DMS 273 (cell line): ENCODE data around the gene MAP3K2.

ENCODE experiments used
- DNase-seq: peaks from one replicate; lab custom pipeline; 2025; ENCODE audit not compliant: unreplicated experiment; lab: John Stamatoyannopoulos, UW

The MAP3K2 gene

DNA sequence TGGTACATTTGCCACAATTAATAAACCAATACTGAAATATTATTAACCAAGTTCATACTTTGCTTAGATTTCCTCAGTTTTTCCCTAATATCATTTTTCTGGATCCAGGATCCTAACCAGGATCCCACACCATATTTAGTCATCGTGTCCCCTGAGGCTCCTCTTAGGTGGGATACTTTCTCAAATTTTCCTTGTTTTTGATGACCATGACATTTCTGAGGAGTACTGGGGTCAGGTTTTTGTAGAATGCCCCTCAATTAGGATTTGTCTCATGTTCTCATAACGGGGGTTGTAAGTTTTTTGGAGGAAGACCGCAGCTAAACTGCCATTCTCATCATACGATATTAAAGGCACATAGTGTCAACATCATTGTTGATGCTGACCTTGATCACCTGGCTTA lies 78.3 kb downstream of the MAP3K2 start:
- DNase-seq = no peak

DNA sequence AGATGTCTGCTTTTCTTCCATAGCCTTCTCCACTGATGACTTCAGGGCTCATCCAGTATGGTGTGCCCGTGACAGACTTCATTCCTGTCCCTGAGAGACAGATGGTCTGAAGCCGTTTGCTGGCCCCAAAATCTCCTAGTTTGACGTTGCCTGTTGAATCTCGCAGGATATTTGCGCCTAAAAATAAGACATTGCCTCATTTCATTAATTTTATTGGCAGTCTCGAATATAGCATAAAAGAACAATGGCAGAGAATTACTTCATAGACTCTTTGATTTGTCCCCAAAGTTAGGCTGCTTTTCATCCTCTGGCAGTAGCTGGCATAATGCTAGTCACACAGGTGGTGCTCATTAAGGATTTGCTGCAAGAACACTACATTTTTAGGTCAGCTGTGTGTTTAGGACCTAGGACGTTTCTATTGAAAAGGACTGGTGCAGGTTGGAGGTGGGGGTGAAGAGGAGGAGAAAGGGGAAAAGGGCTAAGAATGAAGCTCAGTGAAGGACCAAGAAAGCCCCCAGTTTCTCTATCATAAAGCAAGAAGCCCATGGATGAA lies 79.1 kb downstream of the MAP3K2 start:
- peak; percentile 82 for DNase-seq

DNA sequence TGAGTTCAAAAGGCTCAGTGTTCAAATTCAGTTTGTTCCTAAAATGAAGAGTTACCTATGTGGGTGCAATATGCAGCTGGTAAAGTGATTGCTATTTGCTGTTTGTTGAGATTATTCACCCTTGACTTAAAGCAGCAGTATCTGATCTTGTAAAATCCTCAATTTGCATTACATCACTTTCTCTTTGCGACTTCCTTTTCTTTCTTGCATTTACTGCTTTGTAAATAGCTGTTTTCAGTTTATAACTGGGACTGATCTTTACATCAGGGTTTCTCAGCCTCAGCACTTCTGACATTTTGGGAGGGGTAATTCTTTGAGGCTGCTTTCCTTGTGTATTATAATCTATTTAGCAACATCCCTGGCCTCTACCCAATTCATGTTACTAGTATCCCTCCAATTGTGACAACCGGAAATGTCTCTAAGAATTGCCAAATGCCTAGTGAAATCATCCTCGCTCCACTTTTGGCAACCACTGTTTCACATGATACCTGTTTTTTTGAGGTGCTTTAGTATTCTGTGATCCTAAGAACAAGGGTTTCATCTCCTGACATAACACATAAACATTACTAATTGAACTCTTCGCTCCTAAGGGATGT lies 81.7 kb downstream of the MAP3K2 start:
- no peak for DNase-seq

DNA sequence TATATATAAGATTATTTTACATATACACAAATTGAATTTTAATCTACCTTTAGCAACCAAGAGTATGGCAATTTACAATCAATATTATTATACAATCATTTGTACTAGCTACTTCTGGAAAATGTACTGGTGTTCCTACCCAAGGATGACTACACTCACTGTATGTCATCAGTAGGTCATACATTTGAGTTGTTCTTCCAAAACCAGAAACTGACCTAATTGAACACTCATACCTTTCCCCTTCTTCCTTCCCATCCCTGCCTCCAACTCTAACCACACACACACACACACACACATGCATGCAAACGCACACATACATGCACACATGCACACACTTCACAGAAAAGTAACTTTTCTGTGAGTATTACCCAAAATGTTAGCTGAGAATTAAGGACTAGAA lies 85.6 kb downstream of the MAP3K2 start:
- DNase-seq = no peak

DNA sequence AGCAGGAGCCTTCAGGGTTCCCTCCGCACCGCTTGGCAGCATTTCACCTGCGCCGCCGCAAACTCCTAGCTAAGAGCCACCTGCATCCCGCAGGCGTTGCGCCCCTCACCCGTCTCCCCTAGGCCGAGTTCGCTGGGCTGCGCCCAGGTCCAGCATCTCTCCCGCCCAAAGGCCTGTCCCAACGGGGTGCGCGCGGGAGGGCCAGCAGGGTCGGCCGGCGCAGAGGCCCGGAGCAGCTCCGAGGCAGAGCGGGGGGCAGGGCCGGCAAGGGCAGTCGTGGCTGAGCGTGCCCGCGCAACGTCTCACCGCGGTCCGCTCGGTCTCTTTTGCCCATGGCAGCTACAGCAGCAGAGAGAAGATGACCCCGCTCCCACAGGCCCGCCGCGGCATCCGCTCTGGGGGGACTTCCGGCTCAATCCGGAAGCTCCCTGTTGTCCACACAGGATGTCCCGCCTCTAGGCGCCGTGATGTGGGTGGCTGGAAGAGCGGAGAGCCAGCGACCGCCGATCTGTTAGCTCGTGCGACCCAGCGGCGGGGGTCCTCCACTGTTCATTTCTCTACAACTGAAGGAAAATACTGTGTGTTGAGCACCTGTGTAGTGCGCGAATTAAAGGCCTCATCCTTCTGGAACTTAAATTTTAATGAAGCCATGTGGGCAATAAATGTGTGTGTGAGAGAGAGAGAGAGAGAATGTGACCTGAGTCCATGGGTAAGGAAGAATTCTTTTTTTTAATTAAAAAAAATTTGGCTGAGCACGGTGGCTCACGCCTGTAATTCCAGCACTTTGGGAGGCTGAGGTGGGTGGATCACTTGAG lies 93.8 kb downstream of the MAP3K2 start, which contains the start of gene ERCC3:
Gene ERCC3 (minus strand): TSS at position 397 of the 815 bp plus-strand sequence. CDS start 63 bp downstream, at position 334.
- peak; percentile 95 for DNase-seq

DNA sequence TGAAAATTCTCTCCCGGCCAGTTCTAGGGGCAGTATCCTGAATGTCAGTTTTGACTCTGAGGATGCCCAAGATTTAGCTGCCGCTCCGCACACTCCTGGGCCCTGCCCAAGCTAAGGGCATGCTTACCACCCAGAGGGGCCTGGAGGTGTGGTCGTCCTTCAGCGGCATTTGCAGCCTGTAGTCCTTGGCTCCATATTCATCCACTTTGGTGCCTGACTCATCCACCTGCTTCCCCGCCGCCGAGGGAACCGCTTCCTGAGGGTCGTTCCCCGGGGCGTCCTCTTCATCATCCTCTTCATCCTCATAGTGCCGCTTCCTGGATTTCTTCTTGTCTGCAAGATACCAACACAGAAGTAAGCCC lies 94.4 kb downstream of the MAP3K2 start:
- peak; percentile 63 for DNase-seq

DNA sequence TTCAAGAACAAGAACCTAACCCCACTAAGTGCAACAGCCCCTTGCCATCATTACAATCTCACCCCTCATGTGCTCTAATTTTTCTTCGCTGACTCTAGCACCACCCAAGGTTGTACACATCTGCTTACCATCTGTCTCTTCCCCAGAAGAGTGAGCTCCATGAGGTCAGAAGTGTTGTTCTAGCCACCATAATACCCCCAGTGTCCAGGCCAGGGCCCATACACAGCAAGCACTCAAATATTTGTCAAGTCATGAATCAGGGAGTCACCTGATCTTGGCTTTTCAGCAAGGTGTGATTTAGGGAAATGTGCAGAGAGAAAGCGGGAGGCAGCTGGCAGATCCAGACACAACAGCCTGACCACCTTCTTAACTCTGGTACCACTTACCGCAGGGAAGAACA lies 99.5 kb downstream of the MAP3K2 start:
- no peak for DNase-seq

DNA sequence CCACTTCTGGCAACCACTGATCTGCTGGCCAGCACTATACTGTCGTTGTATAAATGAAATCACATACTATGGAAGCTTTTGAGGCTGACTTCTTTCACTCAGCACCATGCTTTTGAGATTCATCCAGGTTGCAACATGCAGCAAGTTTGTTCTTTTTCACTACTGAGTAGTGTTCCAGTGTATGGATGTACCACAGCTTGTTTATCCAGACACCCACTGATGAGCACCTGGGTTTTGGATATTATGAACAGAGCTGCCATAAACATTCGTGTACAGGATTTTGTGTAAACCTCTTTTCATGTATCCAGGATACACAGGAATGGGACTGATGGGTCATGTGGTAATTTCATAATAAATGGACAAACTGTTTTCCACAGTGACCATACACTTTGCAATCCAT lies 104.5 kb downstream of the MAP3K2 start:
- no peak for DNase-seq

DNA sequence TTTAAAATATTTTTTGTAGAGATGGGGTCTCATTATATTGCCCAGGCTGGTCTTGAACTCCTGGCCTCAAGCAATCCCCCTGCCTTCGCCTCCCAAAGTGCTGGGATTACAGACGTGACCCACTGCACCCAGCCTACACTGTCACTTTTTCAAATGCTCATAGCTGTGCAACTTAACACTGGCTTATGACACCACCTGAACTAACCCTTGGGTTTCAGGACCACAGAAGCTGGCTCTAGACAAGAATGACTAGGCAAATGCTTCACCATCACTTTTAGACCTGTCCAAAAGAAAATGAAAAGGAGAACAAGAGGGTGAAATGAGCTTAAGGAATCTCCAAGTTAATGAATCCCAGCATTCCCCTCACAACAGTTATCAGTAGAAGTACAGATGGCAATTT lies 107.1 kb downstream of the MAP3K2 start:
- DNase-seq = no peak

DNA sequence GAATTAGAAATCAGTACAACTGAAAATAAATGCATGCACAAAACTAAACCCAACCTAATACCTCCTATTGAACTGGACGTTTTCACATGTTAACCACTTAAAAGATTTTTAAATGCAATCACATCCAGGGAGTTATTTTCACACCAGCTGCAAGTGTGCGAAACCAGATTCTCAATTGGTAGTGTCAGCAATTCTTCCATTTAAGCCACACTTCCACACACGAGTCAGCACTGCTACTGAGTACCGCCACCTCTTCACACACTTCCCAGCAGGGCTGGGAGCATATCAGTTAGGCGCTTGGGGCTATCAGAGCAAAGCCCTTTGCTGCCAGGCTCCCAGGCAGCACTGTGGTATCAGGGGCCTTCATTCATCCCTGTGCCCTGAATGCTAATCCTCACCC lies 108.0 kb downstream of the MAP3K2 start:
- DNase-seq = no peak

DNA sequence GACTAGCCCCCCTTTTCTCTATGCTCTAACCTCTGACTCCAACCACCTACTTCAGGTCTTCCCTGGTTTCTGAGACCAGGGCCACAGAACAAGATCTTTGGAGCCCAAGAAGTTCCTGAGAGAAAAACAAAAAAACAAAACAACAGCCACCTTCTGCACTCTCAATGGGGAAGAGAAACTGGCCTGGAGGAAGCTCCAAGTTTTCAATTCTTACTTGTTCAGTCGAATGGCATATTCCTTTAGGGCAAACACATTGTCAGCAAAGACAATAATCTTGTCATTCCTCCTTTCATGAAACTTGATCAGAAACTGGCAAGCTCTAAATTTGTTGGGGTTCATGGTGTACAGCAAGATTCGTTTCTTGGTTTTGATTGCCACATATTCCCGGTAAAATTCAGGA lies 108.8 kb downstream of the MAP3K2 start:
- no peak for DNase-seq

DNA sequence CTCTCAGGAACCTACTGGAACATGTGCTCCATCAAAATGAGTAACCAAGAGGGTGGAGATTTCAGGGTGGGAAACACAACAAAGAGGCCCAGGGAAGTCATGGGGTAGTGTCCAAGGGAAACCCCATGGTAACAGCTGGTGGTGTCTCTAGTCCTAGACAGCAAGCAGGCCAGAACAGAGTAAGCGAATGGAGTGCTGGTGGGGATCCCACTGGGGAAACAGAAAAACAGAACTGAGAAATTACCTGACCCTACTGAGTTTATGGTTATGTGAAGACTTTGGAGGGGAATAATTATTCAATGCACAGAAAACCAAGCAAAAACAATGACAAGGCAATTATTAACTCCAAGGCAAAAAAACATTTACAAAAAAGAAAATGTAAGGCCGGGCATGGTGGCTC lies 110.7 kb downstream of the MAP3K2 start:
- DNase-seq = no peak

DNA sequence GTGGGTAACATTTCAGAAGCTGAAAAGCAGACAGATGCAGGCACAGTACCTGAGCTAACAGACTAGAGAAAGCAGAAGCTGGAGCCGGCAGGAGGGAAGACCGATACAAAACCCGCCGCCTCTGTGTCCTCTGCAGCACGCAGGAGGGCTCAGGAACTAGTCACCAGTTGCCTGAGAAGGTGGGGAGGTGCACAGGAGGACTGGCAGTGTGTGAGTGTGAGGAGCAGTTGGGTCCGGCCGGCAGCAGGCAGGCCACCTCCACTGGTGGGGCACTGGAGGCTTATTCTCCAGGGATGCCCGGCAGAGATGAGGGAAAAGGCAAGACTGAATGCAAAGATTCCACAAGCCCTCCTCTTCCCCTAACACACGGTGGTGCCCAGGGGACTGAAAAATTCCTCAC lies 112.0 kb downstream of the MAP3K2 start:
- DNase-seq = no peak

DNA sequence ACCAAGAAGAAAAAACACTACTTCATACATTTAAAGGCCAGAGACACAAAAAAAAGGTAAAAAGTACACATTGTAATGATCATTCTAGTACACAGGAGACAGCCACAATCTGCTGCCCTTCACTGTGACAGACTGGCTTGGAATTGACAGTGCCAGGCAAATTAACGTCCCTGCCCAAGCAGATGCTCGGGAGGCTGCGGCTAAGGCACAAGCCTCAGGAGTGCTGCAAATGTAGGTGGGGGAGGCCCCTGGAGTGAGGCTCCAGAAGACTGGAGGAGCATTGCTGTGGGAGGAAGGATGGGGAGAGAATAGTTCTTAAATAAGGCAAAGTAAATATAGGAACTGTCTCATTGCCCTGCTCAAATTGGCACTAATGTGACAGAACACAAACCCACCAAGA lies 112.4 kb downstream of the MAP3K2 start:
- DNase-seq = no peak

DNA sequence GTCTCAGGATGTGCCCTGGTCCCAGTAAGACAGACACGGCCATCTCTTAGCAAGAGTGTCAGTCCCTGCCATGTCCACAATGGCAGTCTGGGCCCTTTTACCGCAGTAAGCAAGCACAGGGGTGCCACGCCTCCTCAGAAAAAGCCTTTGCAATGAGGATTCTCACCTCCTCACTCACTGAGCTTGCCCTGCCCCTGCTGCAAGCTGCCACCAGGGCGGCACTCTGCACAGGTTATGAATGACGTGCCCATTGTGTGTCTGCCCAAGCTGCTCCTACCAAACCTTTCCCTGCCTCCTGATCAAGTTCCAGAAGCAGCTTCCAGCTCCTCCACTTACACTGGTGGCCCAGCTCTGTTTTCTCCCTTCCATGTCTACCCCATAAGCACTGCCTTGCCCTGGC lies 117.1 kb downstream of the MAP3K2 start:
- no peak for DNase-seq

DNA sequence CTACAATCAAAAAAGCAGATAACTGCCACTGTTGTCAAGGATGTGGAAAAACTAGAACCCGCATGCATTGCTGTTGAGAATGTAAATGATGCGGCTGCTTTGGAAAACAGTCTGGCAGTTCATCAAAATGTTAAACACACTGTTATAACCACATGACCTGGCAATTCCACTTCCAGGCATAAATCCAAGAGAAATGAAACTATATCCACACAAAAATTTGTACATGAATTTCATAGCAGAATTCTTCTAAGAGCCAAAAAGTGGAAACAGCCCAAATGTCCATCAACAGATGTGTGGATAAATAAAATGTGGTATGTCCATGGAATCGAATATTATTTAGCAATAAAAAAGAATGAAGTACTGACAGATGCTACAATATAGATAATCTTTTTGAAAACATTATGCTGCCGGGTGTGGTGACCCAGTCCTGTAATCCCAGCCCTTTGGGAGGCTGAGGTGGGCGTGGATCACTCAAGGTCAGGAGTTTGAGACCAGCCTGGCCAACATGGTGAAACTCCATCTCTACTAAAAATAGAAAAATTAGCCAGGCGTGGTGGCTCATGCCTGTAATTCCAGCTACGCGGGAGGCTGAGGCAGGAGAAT lies 125.9 kb downstream of the MAP3K2 start:
- DNase-seq = no peak

DNA sequence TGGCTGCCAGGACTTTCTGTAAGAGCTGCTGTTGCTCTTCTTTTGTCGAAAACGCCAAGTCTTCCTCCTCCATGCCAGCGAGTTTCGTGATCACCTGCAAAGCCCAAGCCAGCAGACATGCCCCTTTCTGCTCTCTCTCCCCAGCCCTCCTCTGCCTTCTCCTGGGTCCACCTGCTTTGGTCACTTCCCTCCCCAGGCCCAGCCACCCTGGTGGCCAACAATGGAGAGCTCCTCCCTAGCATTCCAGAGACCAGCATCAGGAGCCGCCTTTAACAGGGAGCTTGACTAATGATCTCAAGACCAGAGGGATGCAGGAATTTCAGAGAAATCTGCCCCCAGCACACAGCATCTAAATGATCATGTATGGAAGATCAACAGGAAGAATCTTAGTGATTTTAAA lies 128.4 kb downstream of the MAP3K2 start:
- no peak for DNase-seq

DNA sequence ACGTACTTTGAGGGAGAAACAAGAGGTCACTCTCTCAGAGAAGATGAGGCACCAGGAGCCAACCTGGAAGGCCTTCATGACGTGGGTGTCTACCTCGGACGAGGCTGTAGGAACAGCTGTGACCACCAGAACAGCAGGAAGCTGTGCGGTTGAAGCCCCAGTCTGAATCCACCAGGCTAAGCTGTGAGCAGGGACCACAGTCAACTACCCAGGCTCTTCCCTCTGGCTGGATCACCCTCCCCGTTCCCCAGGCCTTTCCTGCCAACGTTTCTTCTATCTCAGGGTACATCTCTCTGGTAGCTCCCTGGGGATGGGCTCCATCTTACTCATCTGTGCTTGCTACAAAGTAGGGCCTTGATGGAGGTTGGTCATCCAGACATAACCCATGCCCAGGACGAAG lies 130.9 kb downstream of the MAP3K2 start:
- DNase-seq = no peak

DNA sequence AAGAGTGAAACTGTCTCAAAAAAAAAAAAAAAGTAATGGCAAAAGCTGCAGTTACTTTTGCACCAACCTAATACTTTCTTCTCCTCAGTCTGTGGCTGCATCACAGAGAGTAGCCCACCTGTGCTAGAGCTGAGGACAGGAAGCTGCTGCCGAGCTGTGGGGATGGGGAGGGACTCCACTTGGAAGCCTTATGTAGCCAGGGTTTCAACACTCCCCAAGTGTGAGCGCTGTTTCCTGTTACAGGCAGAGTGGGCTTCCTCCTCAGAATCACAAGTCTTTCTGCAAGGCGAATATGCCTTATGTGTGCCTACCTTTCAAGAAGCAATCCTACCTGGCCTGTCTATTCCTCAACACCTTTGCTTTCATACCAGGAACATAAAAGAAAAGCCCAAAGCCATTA lies 131.4 kb downstream of the MAP3K2 start:
- DNase-seq = no peak

DNA sequence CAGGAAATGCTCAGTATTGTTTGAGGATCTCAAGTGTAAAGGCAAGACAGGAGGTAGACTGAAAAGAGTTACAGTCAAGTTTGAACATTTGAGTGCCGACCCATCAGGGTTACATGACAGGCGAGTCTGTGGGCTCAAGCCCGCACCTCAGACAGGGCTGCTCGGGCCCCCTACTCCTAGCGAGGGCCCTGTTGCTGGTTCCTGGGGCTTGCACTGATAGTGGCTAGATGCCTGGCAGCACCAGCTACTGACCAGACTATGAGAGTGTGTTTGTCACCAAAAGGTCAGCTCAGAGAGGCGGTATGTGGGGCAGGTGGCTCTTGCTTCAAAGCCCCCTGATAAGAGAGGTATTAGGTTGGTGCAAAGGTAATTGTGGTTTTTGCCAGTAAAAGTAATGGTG lies 132.1 kb downstream of the MAP3K2 start:
- DNase-seq = no peak

DNA sequence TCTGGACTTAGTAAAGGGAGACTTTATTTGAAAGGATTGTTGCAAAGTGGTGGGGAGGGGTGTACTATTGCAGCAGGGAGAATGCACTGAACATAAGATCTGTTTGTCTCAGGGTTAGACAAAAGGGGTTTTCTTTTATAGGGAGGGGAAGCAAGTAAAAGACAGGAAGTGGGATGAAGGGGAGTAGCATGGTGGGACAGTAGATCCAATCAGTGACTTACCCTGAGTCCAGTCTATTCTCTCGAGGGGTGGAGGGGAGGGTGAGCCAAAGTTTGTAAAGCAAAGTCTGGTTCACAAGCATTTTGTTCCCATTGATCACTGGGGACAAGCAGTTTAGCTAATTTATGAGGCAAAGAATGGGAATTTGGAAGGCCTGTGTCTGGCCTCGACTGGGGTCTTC lies 132.6 kb downstream of the MAP3K2 start:
- DNase-seq = no peak

DNA sequence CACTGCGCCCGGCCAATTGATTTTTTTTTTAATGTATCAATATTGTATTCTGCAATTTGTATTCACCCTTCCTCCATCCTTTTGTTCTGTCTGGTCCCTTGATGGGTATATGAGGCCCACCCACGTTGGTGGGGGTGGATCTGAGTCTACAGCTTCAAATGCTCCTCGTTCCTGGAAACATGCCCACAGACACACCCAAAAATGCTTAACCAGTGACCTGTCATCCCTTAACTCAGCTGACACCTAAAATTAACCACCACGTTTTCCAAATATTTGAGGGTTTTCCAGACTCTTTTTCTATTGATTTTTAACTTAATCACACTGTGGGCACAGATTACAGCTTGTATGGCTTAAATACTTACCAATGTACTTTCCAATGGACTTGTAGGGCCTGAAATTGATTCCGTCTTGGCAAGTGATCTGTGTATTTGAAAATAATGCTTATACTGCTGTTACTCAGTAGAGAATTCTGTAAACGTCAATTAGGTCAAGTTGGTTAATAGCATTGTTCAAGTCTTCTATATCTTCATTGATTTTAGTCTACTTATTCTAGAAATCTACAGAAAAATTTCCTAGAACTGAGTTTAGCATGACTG lies 133.3 kb downstream of the MAP3K2 start:
- DNase-seq = no peak
